ENCODE results near the gene PER2.

PER2 gene

DNA sequence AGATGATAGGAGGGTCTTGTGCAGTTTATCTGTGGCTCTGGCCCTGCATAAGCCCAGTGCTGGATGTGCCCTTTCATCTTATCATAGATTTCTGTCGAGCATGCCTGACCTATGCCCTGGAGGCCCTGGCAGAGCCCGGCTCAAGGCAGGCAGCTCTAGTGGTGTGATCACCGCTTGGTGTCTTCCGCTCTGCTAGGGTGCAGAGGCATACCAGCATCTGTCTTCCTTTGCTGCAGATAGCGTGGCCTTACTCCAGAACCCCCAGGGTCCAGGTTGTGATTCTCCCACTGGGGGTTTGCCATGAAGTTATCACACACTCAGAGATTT is 18.2 kb upstream of the PER2 start:
- no peak for DNase-seq (ENCODE audit: low read depth)

- no peak for DNase-seq (ENCODE audit: low read depth)
These were observed 17.7 kb upstream of the PER2 start for GRCh38 chr2:238305965-238306671.

GRCh38 chr2:238305092-238305862 is 16.9 kb upstream of the PER2 start:
- no peak for DNase-seq (ENCODE audit: low read depth)

DNA sequence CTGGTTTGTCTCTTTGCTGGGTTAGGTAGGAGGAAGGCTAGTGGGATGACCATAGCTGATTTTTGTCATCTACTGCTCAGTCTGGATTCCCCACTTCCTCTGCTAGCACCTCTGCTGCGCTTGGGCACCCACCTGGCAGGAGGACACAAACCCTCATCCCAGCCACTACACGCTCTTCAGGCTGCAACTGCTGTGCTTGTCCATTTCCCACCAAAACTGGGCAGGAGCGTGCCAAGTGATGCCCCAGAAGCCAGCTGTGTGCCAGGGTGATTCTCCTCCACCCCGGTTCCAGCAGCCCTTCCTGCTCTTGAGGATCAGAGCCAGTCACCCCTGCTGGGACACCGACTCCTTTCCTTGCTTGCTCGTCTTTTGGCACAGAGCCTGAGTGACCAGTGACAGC is 15.7 kb upstream of the PER2 start:
- no peak for DNase-seq (ENCODE audit: low read depth)

DNA sequence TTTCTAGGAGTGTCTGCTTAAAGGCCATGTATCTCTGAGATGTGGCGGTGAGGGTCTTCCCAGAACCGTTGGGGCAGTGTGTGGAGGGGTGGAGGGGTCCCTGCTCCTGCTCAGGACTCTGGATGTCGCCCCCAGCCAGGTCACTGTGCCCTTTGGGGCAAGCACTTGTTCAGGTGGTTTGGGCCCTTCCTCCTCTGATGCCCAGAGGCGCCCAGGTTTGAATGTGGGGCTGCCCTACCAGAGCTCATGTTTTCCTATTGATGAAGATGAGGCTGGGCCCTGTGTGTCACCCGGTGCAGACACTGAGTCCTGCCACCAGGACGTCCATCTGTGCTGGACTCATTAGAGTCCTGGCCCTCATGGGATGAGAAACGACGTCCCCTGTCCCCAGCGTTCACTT is 14.3 kb upstream of the PER2 start:
- no peak for DNase-seq (ENCODE audit: low read depth)

DNA sequence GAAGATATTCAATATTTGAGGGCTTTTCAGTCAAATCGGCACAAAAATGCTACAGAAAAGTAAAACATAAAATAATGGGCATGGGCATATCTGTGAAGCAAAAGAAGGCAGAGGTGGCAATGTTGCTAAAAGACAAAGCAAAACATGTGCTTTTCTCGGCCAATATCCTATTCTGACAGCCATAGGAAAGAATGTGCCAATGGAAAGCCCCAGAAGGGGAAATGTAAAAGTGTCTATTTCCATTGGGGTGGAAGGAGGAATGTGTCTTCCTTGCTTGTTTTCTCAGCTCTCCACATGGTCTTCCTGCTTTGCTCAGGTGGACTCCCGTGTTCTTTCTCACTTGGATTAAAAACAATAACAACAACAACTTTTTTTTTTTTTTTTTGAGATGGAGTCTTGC is 13.7 kb upstream of the PER2 start:
- DNase-seq (ENCODE audit: low read depth), result no peak

DNA sequence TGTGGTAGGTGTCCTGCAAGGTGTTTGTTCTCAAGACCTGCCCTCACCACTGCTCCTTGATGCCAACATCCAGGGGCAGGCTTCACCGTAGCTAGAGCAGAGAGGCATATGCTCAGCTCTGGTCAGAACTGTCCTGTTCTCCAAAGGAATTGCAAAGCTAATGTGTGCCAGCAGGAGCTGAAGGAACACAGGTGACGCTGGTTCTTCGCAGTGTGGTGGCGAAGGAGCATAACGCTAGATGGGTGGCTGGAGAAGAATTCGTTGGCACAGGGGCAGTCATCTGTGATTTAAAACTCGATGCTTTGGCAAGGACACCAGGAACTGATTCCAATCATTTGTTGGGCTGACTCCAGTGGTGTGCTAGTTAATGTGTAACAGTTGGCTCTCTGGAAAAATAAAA is 11.4 kb upstream of the PER2 start:
- DNase-seq (ENCODE audit: low read depth), result no peak

- DNase-seq (ENCODE audit: low read depth), result no peak
These were observed 8.4 kb upstream of the PER2 start for GRCh38 chr2:238296638-238297457.

DNA sequence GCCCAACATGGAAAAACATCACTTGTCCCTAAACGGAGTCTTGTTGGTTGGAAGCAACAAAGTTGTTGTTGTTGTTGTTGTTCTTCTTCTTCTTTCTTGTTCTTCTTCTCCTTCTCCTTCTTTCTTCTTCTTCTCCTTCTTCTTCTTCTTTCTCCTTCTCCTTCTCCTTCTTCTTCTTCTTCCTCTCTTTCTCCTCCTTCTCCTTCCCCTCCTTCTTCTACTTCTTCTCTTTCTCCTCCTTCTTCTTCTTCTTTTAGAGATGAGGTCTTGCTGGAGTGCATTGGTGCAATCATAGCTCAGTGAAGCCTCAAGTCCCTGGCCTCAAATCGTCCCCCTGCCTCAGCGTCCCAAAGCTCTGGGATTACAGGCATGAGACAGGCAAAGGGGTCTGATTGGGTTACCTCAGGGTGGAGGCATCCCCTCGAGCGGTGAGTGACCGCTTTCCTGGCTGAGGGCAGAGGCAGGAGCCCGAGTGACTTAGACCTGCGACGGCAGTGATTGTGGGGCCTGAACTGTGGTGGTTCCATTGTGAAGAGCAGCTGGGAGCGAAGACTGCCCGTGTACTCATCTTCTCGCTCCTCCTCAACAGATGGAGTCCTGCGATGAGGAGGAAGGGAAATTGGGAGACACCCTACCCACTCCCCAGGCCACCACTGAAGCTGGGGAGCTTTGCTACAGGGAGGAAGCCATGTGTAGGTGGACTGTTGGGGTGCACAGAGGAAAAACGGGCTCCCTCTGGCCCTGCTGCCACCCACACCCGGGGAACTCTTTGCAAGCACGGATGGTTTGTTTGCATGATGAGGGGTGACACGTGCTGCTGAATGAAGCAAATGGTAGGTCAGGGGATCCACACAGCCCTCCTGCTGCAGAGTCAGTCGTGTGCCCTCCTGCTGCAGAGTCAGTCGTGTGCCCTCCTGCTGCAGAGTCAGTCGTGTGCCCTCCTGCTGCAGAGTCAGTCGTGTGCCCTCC is 7.0 kb upstream of the PER2 start:
- no peak for DNase-seq (ENCODE audit: low read depth)

GRCh38 chr2:238294393-238295143 is 6.2 kb upstream of the PER2 start:
- no peak for DNase-seq (ENCODE audit: low read depth)

DNA sequence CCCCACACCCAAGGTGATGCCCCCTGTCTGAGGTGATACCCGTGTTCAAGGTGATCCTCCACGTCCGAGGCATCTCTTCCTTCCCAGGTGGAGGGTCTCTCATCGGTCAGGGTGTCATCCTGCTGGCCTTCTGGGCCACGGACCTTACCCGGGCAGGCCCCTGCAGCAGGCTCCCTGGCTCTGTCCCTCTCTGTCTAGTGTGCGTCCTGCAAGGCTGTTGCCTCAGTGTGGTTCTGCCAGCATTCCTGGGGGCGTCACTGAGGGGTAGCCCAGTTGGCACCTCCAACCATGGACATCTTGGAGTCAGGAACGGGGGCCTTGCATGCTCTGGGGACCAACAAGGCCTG is 5.6 kb upstream of the PER2 start:
- no peak for DNase-seq (ENCODE audit: low read depth)

- no peak for DNase-seq (ENCODE audit: low read depth)
These were observed 3.3 kb upstream of the PER2 start for GRCh38 chr2:238291550-238292281.

GRCh38 chr2:238290715-238291549 is 2.5 kb upstream of the PER2 start:
- DNase-seq (ENCODE audit: low read depth), result no peak

- DNase-seq (ENCODE audit: low read depth), result no peak
These were observed 1.7 kb upstream of the PER2 start for GRCh38 chr2:238290091-238290509.

DNA sequence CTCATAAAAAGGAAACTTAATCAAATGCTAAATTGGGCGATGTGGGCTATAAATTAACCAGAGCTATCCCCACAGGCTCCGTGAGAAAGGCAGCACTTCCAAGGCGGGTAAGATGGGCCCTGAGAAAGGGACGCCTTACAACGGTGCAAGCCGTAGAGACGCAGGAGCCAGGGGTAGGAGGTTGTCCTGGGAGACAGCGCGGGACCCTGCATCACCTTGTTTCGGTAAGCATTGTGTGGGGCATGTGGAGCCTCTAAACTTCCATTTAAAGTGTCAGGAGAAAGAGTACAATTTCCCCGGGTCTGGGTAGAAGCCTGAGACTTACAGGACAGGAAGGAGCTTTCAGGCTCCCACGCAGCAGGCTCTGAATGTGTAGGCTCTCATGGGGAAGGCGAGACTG is 1.2 kb upstream of the PER2 start:
- no peak for DNase-seq (ENCODE audit: low read depth)

- DNase-seq (ENCODE audit: low read depth), result peak; percentile 94
These were observed 502 bp upstream of the PER2 start for GRCh38 chr2:238288650-238289573.

DNA sequence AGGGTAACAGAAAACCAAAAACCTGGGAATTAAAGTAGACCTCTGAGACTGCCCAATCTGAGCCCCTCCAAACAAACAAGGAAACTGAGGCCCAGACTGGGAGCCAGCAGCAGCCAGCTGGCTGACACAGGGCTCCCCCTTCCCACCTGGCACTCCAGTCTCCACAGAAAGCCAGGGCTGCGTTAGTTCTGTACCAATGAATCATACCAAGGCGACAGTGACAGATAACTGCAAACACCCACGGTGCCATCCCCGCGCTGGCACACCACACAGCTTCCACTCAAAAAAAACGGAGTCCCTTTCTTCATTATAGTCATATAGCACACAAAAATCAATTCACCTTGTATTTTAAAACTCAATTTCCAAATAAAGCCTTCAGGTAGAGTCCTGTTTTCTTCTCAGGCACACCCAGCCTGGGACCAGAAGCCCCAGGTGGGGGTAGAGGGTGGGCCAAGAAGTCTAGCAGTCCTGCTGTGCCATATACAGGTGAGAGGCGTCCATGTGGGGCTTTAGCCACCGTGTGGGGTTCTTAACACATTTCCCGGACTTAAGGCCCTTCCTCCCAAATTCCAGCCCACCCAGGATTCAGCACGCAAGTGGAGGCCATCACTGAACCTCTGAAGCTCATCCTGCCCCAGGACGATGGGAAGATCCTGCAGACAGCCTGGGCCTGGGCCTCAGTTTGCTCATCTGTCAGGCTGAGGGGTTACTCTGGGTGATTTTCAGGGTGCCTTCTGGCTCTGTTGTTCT is 1.2 kb downstream of the PER2 start:
- DNase-seq (ENCODE audit: low read depth), result no peak

- no peak for DNase-seq (ENCODE audit: low read depth)
These were observed 1.9 kb downstream of the PER2 start for GRCh38 chr2:238286551-238286950.
